Heart left ventricle (tissue), 16 donors: ENCODE measurements around the gene NAALADL2. TPM values are rescaled to one million over a fixed set of nuclear protein-coding genes. Genes with fewer than 3 reads are reported as not detected.

Source experiments
- ATAC-seq, 4 donors: fragments of 200-7000 bp; cut with Tn5 transposase; one replicate each; pipeline ENCODE4 v1.9.1; 2020 to 2022; ENCODE audit warnings: moderate library complexity in 4 of 4, mild to moderate bottlenecking in 3 of 4, moderate number of reproducible peaks in 1 of 4
- DNase-seq, 5 donors: peaks; one replicate each; pipeline ENCODE4 v3.0.0-alpha.2; 2020
- H3K27ac ChIP-seq, 12 donors: fragments of 200-600 bp; sonication (generic) in 4 of 12; one replicate each; pipeline versions ENCODE4 v1.5.0 to v1.8.0; 2016 to 2022; ENCODE audit warnings: mild to moderate bottlenecking in 2 of 12
- H3K27me3 ChIP-seq, 9 donors: fragments of 200-600 bp; sonication (generic) in 2 of 9; one replicate each; pipeline versions ENCODE4 v1.5.1 to v1.8.0; 2016 to 2022; ENCODE audit warnings: mild to moderate bottlenecking in 3 of 9
- H3K36me3 ChIP-seq, 9 donors: fragments of 200-600 bp; sonication (generic) in 2 of 9; one replicate each; pipeline versions ENCODE4 v1.5.0 to v1.8.0; 2018 to 2022; ENCODE audit warnings: mild to moderate bottlenecking in 2 of 9
- H3K4me1 ChIP-seq, 12 donors: fragments of 200-600 bp; sonication (generic) in 4 of 12; one replicate each; pipeline versions ENCODE4 v1.5.0 to v1.8.0; 2016 to 2022; ENCODE audit warnings: mild to moderate bottlenecking in 3 of 12
- H3K4me3 ChIP-seq, 12 donors: fragments of 200-600 bp; sonication (generic) in 4 of 12; one replicate each; pipeline versions ENCODE4 v1.5.0 to v1.8.0; 2017 to 2022; ENCODE audit warnings: mild to moderate bottlenecking in 9 of 12, moderate library complexity in 4 of 12
- H3K9me3 ChIP-seq, 12 donors: fragments of 200-600 bp; sonication (generic) in 4 of 12; one replicate each; pipeline versions ENCODE4 v1.5.0 to v1.8.0; 2016 to 2022; ENCODE audit warnings: mild to moderate bottlenecking in 1 of 12
- POLR2A ChIP-seq, 2 donors: fragments of 450-650 bp; IDR thresholded peaks; one replicate each; pipeline ENCODE4 v1.6.1; 2017; ENCODE audit warnings: antibody characterized with exemption in 2 of 2, mild to moderate bottlenecking in 2 of 2, moderate library complexity in 2 of 2
- WGBS, 4 donors: extraction: QIAGEN DNeasy Blood & Tissue Kit in 2 of 4; methylation state at CpG; one replicate each; pipeline versions ENCODE4 v1.1.5 to v1.1.7; 2013 to 2018; 5-methylcytosine and 5-hydroxymethylcytosine counted together
- intact Hi-C, 10 donors: fragments of 100-400 bp; cut with DNase I; formaldehyde crosslinking; loops; one replicate each; pipeline versions ENCODE4 v1.11.1 to v1.14.2; 2022
- polyA plus RNA-seq, 2 donors: library from polyadenylated mRNA; stranded (reverse); fragments of 200-250 nt; gene quantifications; one replicate each; pipeline ENCODE4 v1.2.3, GENCODE V29; 2013
- total RNA-seq, 9 donors: library from RNA; depleted of rRNA in 2 of 9; stranded (reverse); fragments of >200 nt in 2 of 9; fragmentation: NEBNext Ultra II Directional in 3 of 9; extraction: Animal tissue kit (Norgen Biotek cat#: 25700) in 3 of 9; gene quantifications; one replicate each; pipeline versions ENCODE4 v1.1.0 to v1.2.4, GENCODE V29; 2016 to 2023
- TF ChIP-seq, protein P1 (sequence below), 12 donors: fragments of 200-600 bp; sonication (generic) in 4 of 12; IDR thresholded peaks; one replicate each; pipeline versions ENCODE4 v1.5.0 to v1.8.0; 2018 to 2022; ENCODE audit warnings: antibody characterized with exemption in 12 of 12, mild to moderate bottlenecking in 5 of 12
- donor health status: ischemic (EF 13 %, LVEDD 7.1; RV severe dilation, severe dysfunction).
- donor health status: healthy with polysubstance abuse.
- donor health status: DM: no; HTN: yes; CAD: no.
- donor health status: DM: no; HTN: no; CAD: no.
- donor health status: ischemic (EF 25% LVEDD 6.9; RV normal size, moderate dysfunction).
- donor health status: ischemic (EF 25% LVEDD 5.7; RV mildly dilated, moderate dysfunction).
- donor health status: healthy.
- donor health status: DM: yes; HTN: yes; CAD: no.
- donor health status: ischemic (EF 35%, LVEDD 5.7; RV mildly dilated, moderate dysfunction).
- donor health status: nonischemic (EF 11% LVEDD 7.7; RV severe dilation, severe dysfunction).
- donor health status: DM: yes; HTN: yes; CAD: no.
- donor health status: PGD.
- donor health status: ischemic (EF 29% LVEDD 5.4; RV normal size, mild dysfunction).
- donor health status: nonischemic (EF 23%, LVEDD 6.1; RV moderate dilation, normal function).

Gene NAALADL2
- total and polyA plus RNA-seq, 11 donors = 0.23 to 8.5 (median 3.0) TPM

- no peaks in the 10 kb centered on the region for H3K4me1 ChIP-seq
- WGBS, 4 donors = 71 to 90% (median 86%) methylated on average over 1 of the region's 1 CpG
Measured at GRCh38 chr3:175558261-175558660, 699.1 kb downstream of the NAALADL2 start.

GRCh38 chr3:175564363-175564762 lies 705.2 kb downstream of the NAALADL2 start:
- Histone ChIP-seq H3K4me1 (no peaks in the 10 kb centered on the region), H3K4me3 (no peak overlapping the region), H3K27ac (no peak overlapping the region), H3K27me3 (no peaks in the 10 kb centered on the region), H3K36me3 (no peaks in the 10 kb centered on the region), H3K9me3 (peaks cover 0 to 6% (median 0%) of the 10 kb centered on the region in 12 donors)
- TF ChIP-seq POLR2A (IDR thresholded peaks at IDR 0.05) = no peak
- TF ChIP-seq, protein P1, sequence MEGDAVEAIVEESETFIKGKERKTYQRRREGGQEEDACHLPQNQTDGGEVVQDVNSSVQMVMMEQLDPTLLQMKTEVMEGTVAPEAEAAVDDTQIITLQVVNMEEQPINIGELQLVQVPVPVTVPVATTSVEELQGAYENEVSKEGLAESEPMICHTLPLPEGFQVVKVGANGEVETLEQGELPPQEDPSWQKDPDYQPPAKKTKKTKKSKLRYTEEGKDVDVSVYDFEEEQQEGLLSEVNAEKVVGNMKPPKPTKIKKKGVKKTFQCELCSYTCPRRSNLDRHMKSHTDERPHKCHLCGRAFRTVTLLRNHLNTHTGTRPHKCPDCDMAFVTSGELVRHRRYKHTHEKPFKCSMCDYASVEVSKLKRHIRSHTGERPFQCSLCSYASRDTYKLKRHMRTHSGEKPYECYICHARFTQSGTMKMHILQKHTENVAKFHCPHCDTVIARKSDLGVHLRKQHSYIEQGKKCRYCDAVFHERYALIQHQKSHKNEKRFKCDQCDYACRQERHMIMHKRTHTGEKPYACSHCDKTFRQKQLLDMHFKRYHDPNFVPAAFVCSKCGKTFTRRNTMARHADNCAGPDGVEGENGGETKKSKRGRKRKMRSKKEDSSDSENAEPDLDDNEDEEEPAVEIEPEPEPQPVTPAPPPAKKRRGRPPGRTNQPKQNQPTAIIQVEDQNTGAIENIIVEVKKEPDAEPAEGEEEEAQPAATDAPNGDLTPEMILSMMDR (IDR thresholded peaks at IDR 0.05) = no peak
- ATAC-seq (no peak), DNase-seq (no peak)
- intact Hi-C loops = loop anchor here in 1 of 10 donors (10.0 kb wide), 1 partner anchor 60 kb away; no protein-coding TSS in a partner anchor

More at GRCh38 chr3:175558261-175558660, 699.1 kb downstream of the NAALADL2 start:
- Histone ChIP-seq H3K4me3 (no peak overlapping the region), H3K36me3 (no peaks in the 10 kb centered on the region), H3K9me3 (peaks cover 0 to 18% (median 0%) of the 10 kb centered on the region in 12 donors), H3K27me3 (no peaks in the 10 kb centered on the region), H3K27ac (no peak overlapping the region)
- DNase-seq = no peak
- intact Hi-C loops = no loop called here
- no peak for ATAC-seq
- TF ChIP-seq POLR2A (IDR thresholded peaks at IDR 0.05) = no peak
- TF ChIP-seq, protein P1 (IDR thresholded peaks at IDR 0.05) = no peak

- no peak for ATAC-seq
- H3K27me3 ChIP-seq = no peaks in the 10 kb centered on the region
- TF ChIP-seq, protein P1 (IDR thresholded peaks at IDR 0.05) = no peak
- no peak for TF ChIP-seq POLR2A (IDR thresholded peaks at IDR 0.05)
- no peak overlapping the region for H3K4me3 ChIP-seq
- no peaks in the 10 kb centered on the region for H3K36me3 ChIP-seq
- no peaks in the 10 kb centered on the region for H3K9me3 ChIP-seq
- no peak overlapping the region for H3K27ac ChIP-seq
- DNase-seq = no peak
- H3K4me1 ChIP-seq = no peaks in the 10 kb centered on the region
- intact Hi-C loops = no loop called here
Measured at GRCh38 chr3:175571096-175571495, 712.0 kb downstream of the NAALADL2 start.

DNA sequence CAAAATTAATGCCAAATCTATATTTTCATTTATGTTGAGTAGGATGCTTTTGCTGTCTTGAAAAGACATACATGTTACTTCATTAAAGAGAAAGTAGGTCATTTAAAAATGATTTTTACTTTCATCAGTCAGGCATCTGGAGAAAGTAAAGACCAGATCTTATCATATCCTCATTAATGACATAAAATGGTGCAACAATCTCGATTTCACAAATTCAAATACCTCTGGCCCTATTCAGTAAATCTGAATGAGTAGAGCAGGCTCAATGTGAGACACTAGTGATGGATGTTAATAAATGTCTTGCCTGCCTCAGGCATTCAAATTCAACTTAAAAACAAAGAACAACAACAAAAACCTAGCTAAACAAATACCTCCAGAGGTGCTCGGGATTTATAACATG lies 714.1 kb downstream of the NAALADL2 start:
- 67 to 82% (median 71%) methylated on average over 2 of the region's 2 CpGs for WGBS, 4 donors
- no peaks in the 10 kb centered on the region for H3K4me1 ChIP-seq
- H3K4me3 ChIP-seq = no peak overlapping the region
- intact Hi-C loops = no loop called here
- no peak overlapping the region for H3K27ac ChIP-seq
- no peak for DNase-seq
- H3K36me3 ChIP-seq = no peaks in the 10 kb centered on the region
- TF ChIP-seq, protein P1 (IDR thresholded peaks at IDR 0.05) = no peak
- TF ChIP-seq POLR2A (IDR thresholded peaks at IDR 0.05) = no peak
- H3K9me3 ChIP-seq = no peaks in the 10 kb centered on the region
- ATAC-seq = no peak
- H3K27me3 ChIP-seq = no peaks in the 10 kb centered on the region
